Measurements from ENCODE around the gene PRKCA.

DNA sequence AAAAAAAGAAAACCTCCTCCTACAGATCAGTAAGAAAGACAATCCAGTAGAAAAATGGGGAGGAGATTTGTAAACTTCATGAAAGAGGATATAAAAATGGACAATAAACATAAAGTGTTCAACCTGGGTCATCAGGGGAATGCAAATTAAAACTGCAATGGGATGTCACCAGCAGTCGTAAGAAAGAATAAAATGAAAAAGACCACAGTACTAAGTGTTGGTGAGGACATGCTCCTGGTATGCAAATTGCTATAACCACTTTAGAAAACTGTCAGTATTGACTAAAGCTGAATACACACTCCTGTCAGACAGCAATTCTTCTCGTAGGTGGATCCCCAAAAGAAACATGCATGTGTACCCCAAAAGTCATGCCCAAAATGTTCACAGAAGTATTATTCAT, 267.2 kb downstream of the PRKCA start:
- no peak for TF ChIP-seq CTCF (IDR thresholded peaks at IDR 0.05)
- no peak for TF ChIP-seq POLR2A (IDR thresholded peaks at IDR 0.05)

Measured in uterus (tissue), 2 donors.